Stimulated activated naive CD4-positive, alpha-beta T cell (primary cell): ENCODE data around the gene SUSD2.

Experiments used
- DNase-seq, 6 experiments: peaks; one replicate each; lab custom pipeline; 2025; lab: John Stamatoyannopoulos, UW

The SUSD2 gene

GRCh38 chr22:24153959-24154358, 27.3 kb upstream of the SUSD2 start:
- peak in 3 of 6 experiments; percentile 18 to 37 (median 20) for DNase-seq

GRCh38 chr22:24154826-24155225, 26.5 kb upstream of the SUSD2 start:
- DNase-seq = no peak

- peak in 5 of 6 experiments; percentile 32 to 68 (median 46) for DNase-seq
Observed at GRCh38 chr22:24155627-24156140, 25.6 kb upstream of the SUSD2 start.

- peak; percentile 32 to 68 (median 56) for DNase-seq
Observed at GRCh38 chr22:24156141-24156912, 25.0 kb upstream of the SUSD2 start.

- peak; percentile 72 to 86 (median 80) for DNase-seq
Observed at GRCh38 chr22:24156913-24157821, 24.1 kb upstream of the SUSD2 start.

- DNase-seq = no peak
Observed at GRCh38 chr22:24157822-24158135, 23.5 kb upstream of the SUSD2 start.

- no peak for DNase-seq
Observed at GRCh38 chr22:24159650-24160049, 21.6 kb upstream of the SUSD2 start.

GRCh38 chr22:24160546-24160945, 20.7 kb upstream of the SUSD2 start:
- DNase-seq = no peak

GRCh38 chr22:24161485-24161884, 19.8 kb upstream of the SUSD2 start:
- DNase-seq = no peak

- DNase-seq = no peak
Observed at GRCh38 chr22:24161909-24162308, 19.4 kb upstream of the SUSD2 start.

GRCh38 chr22:24162436-24162835, 18.9 kb upstream of the SUSD2 start:
- DNase-seq = no peak

- DNase-seq = no peak
Observed at GRCh38 chr22:24164243-24164642, 17.0 kb upstream of the SUSD2 start.

- DNase-seq = no peak
Observed at GRCh38 chr22:24164940-24165339, 16.3 kb upstream of the SUSD2 start.

- DNase-seq = no peak
Observed at GRCh38 chr22:24165673-24166072, 15.6 kb upstream of the SUSD2 start.

- no peak for DNase-seq
Observed at GRCh38 chr22:24166811-24167210, 14.5 kb upstream of the SUSD2 start.

- no peak for DNase-seq
Observed at GRCh38 chr22:24169439-24170058, 11.7 kb upstream of the SUSD2 start.

GRCh38 chr22:24170188-24170587, 11.1 kb upstream of the SUSD2 start:
- no peak for DNase-seq

- no peak for DNase-seq
Observed at GRCh38 chr22:24170632-24171031, 10.7 kb upstream of the SUSD2 start.

GRCh38 chr22:24171822-24172221, 9.5 kb upstream of the SUSD2 start:
- DNase-seq = no peak

- peak; percentile 28 to 61 (median 48) for DNase-seq
Observed at GRCh38 chr22:24175160-24175808, 6.0 kb upstream of the SUSD2 start.

- no peak for DNase-seq
Observed at GRCh38 chr22:24176040-24176439, 5.2 kb upstream of the SUSD2 start.

GRCh38 chr22:24176630-24177029, 4.7 kb upstream of the SUSD2 start:
- DNase-seq = no peak
